ENCODE measurements around the gene TAF9B.
"Not testable (repeated sequence)": the region's sequence is repeated elsewhere in the genome, so short reads cannot be mapped to it uniquely, and the experiment has no call there.

TAF9B gene

GRCh38 chrX:78139160-78140123 lies at the start of gene TAF9B:
Gene TAF9B (minus strand): TSS chrX:78139650. CDS start chrX:78139611, 39 bp downstream.
- DNase-seq (ENCODE audit: extremely low read depth in 1 of 2, low read depth in 1 of 2) = peak; percentile 47 to 64

- no peak for DNase-seq (ENCODE audit: extremely low read depth in 1 of 2, low read depth in 1 of 2)
Observed at GRCh38 chrX:78182881-78183280, 43.4 kb upstream of the TAF9B start.

GRCh38 chrX:78181307-78181706 lies 41.9 kb upstream of the TAF9B start:
- no peak for DNase-seq (ENCODE audit: extremely low read depth in 1 of 2, low read depth in 1 of 2)

GRCh38 chrX:78168065-78168464 lies 28.6 kb upstream of the TAF9B start:
- no peak for DNase-seq (ENCODE audit: extremely low read depth in 1 of 2, low read depth in 1 of 2)

GRCh38 chrX:78165425-78165824 lies 26.0 kb upstream of the TAF9B start:
- no peak for DNase-seq (ENCODE audit: extremely low read depth in 1 of 2, low read depth in 1 of 2)

- not testable (repeated sequence) for DNase-seq (ENCODE audit: extremely low read depth in 1 of 2, low read depth in 1 of 2)
Observed at GRCh38 chrX:78163175-78163574, 23.7 kb upstream of the TAF9B start.

GRCh38 chrX:78160711-78161110 lies 21.3 kb upstream of the TAF9B start:
- DNase-seq (ENCODE audit: extremely low read depth in 1 of 2, low read depth in 1 of 2) = not testable (repeated sequence)

GRCh38 chrX:78157846-78158245 lies 18.4 kb upstream of the TAF9B start:
- DNase-seq (ENCODE audit: extremely low read depth in 1 of 2, low read depth in 1 of 2) = not testable (repeated sequence)

GRCh38 chrX:78157373-78157772 lies 17.9 kb upstream of the TAF9B start:
- not testable (repeated sequence) for DNase-seq (ENCODE audit: extremely low read depth in 1 of 2, low read depth in 1 of 2)

GRCh38 chrX:78147002-78147540 lies 7.6 kb upstream of the TAF9B start:
- DNase-seq (ENCODE audit: extremely low read depth in 1 of 2, low read depth in 1 of 2) = not testable (repeated sequence)

GRCh38 chrX:78140206-78140605 lies 756 bp upstream of the TAF9B start:
- no peak for DNase-seq (ENCODE audit: extremely low read depth in 1 of 2, low read depth in 1 of 2)

GRCh38 chrX:78133238-78133960 lies 6.1 kb downstream of the TAF9B start:
- DNase-seq (ENCODE audit: extremely low read depth in 1 of 2, low read depth in 1 of 2) = no peak

GRCh38 chrX:78131117-78131516 lies 8.3 kb downstream of the TAF9B start:
- no peak for DNase-seq (ENCODE audit: extremely low read depth in 1 of 2, low read depth in 1 of 2)

- no peak for DNase-seq (ENCODE audit: extremely low read depth in 1 of 2, low read depth in 1 of 2)
Observed at GRCh38 chrX:78130396-78130795, 9.1 kb downstream of the TAF9B start.

GRCh38 chrX:78129714-78130113 lies 9.7 kb downstream of the TAF9B start:
- no peak for DNase-seq (ENCODE audit: extremely low read depth in 1 of 2, low read depth in 1 of 2)

- not testable (repeated sequence) for DNase-seq (ENCODE audit: extremely low read depth in 1 of 2, low read depth in 1 of 2)
Observed at GRCh38 chrX:78125781-78126180, 13.7 kb downstream of the TAF9B start.

- DNase-seq (ENCODE audit: extremely low read depth in 1 of 2, low read depth in 1 of 2) = no peak
Observed at GRCh38 chrX:78125148-78125547, 14.3 kb downstream of the TAF9B start.

GRCh38 chrX:78124307-78124706 lies 15.1 kb downstream of the TAF9B start:
- no peak for DNase-seq (ENCODE audit: extremely low read depth in 1 of 2, low read depth in 1 of 2)

- no peak for DNase-seq (ENCODE audit: extremely low read depth in 1 of 2, low read depth in 1 of 2)
Observed at GRCh38 chrX:78123190-78123589, 16.3 kb downstream of the TAF9B start.

- DNase-seq (ENCODE audit: extremely low read depth in 1 of 2, low read depth in 1 of 2) = no peak
Observed at GRCh38 chrX:78119521-78120227, 19.8 kb downstream of the TAF9B start.

- DNase-seq (ENCODE audit: extremely low read depth in 1 of 2, low read depth in 1 of 2) = no peak
Observed at GRCh38 chrX:78118628-78119027, 20.8 kb downstream of the TAF9B start.
